GM18520 (cell line): Measurements from ENCODE around the gene OR5AN1.

Experiments
- ATAC-seq: cut with Tn5 transposase; IDR thresholded peaks from one replicate; pipeline ENCODE4 v1.9.1; 2021; ENCODE audit not compliant: unreplicated experiment

OR5AN1 gene

GRCh38 chr11:59418156-59418555 is 59.5 kb downstream of the OR5AN1 start:
- no peak for ATAC-seq
